GM19025 (cell line): Measurements from ENCODE around the gene RPL37A.
A peak's percentile ranks its signal among the peaks of the same experiment; 100 is the strongest.

Experiments
- ATAC-seq: cut with Tn5 transposase; IDR thresholded peaks from one replicate; pipeline ENCODE4 v1.9.1; 2021; ENCODE audit warnings: mild to moderate bottlenecking, low read depth, moderate library complexity; ENCODE audit not compliant: unreplicated experiment

RPL37A gene

DNA sequence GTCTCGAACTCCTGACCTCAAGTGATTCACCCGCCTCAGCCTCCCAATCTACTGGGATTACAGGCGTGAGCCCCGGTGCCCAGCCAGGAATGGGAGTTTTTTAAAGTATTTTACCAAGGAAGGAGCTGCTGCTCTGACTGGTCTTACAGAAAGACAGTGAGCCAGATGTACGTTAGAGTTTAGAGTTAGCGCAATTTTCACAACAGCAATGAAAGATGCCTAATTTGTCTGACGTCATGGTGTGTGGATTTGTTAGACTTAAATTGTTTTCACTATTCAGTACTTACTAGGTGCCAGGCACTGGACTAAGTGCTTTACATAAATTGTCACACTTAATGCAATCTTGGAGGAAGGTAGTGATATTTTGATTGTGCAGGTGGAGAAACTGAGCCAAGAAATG lies 12.4 kb upstream of the RPL37A start:
- ATAC-seq, result no peak

DNA sequence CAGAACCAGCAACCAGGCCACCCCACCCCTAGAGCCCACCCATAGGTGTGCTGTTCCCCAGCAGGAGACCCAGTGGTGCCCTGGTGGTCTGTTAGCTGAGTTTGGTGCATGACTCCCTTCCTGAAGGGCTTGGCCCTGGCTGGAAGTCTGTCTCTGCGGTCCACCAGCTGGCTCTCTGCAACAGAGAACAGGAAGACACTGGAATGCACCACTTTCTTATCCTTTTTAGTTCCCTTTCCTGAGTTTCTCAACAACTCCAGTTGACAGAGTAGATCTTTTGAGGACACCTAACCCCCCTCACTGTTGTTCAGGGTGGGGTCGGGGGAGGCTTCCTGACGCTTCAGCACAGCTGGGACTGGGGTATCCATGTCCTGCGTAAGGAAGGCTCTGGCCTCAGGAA lies 11.9 kb upstream of the RPL37A start:
- ATAC-seq, result no peak

DNA sequence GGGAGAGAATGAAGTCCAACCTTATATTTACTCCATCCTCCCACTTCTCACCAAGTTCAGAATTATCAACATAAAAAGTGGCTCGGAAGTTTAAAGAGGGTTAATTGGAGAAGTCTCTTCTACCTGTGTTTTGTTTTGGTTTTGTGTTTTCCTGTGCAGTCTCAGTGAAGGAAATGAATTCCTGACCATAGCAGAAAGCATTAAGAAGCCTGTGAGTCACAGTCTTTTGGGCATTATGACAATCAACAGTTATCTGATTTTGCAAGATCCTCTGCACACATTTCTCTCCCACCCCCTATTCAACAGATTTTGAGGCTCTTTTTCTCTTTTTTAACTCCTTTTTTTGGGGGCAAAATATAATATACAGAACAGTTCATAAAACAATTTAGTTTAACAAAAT lies 8.6 kb upstream of the RPL37A start:
- no peak for ATAC-seq

DNA sequence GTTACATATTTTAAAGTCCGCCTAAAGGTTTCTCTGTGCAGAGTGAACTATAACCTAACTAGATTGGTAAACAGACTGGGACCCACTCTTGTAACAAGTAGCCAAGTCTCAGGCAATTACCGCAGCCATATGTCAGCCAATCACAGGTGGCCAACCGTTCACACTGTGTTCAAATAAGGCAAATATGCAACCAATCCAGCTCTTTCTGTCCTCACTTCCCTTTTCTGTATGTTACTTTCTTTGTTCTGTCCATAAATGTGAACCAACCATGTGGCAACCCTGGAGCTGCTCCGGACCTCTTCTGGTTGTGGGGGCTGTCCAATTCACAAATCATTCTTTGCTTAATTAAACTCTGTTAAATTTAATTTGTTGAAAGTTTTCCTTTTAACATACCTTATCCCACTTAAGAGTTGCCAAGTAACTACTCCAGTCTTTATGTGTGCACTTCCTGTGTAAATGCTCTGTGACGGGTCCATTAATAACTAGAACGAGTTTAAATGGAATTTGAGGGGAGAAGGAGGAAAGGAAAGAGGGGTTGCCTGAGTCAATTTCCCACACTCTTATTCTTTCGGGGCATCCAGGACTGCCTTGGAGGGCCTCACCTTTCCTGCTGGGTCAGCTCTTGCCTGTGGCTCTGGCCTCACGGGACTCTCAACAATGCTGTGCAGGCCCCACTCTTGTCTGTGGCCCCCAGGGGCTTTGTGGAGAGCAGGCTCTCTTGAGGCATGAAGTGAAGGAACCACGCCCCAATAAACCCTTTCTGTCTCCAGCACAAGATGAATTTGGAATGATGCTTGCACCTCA lies 6.6 kb upstream of the RPL37A start:
- ATAC-seq, result peak; percentile 90

DNA sequence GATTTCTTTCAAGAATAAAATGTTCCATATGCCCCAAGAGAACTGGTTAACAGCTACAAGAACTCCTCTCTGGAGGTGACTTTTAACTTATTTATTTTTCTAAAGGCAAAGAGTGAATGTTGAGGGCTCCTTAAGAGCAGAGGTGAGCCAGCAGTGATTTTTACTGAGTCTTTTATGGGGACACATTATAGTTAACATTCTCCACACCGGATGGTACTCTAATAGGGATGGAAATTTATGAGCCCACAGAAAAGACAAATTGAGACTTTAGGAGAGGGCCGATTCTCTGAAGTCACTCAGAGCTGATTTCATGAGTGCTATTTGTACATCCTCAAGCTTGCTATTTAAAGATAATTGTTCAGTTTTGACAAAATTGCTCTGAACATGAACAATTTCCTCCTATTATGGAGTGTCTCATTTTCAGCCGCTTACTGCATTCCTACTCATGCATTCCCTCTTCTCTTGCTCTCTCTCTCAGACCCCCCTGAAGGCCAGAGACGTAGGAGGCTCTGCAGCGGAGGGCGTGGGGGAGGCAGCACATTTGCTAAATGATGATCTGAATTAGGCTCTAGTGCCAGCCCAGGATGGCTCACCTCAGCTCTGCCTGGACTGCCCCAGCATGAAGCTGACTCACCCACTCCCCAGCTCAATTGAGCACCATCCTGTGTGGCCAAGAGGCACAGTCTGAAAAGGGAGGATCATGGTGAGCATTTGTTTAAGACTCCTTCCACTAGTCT lies 5.9 kb upstream of the RPL37A start:
- no peak for ATAC-seq

DNA sequence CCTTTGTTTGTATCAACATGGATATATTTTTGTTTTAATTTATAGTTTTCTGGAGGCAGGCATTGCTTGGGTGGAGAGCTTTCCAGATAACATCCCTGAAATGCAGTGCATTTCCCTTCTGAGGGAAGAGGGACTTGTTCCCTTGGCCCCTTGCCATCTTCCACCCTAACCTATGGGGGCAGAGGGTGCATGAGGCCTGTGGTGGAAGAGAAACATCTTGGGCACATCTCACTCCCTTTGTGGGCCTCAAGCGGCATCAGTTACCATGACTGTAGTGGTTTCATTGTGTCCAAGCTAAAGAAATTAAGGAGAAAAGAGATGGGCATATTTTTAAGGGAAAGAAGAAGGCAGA lies 5.3 kb upstream of the RPL37A start:
- ATAC-seq, result no peak

DNA sequence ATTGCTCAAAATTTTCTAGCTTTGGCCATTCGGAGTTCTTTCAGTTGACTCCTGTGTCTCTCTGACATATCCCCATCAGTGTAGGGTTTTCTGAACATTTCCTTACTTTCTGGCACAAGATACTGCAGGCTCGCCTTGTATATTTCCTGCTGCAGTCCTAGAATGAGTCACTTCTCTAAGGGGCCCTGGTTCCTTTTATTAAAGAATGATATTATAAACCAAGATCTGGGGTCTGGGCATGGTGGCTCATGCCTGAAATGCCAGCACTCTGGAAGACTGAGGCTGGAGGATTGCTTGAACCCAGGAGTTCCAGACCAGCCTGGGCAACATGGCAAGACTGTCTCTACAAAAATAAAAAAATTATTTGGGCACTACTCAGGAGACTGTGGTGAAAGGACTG lies 3.0 kb upstream of the RPL37A start:
- ATAC-seq, result no peak

DNA sequence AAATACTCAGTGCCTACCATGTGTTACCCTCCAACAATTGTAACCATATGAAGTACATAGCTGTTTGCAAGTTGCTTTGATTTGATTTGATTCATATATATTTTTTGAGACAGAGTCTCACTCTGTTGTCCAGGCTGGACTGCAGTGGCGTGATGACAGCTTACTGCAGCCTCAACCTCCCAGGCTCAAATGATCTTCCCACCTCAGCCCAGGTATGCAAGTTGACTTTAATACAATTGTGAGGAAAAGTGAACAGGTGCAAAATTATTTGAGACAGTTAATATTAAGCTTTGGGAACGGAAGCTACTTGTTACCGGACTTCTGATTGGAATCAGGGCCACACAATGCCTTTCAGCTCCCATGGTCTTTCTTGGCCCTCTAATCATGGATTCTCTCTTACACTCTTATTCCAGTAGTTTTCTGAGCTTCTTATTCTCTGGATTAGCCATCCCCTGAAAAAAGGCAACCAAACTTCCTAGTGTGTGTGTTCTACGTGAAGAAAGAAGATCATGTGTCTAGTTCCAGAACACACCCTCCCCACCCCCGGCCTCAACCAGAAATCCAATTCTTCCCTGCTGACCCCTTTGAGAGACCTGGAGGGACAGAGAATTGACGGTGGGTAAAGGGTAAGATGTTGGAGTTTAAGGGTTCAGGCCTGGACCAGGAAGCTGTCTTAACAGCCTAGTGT lies 1.1 kb upstream of the RPL37A start:
- ATAC-seq, result no peak

DNA sequence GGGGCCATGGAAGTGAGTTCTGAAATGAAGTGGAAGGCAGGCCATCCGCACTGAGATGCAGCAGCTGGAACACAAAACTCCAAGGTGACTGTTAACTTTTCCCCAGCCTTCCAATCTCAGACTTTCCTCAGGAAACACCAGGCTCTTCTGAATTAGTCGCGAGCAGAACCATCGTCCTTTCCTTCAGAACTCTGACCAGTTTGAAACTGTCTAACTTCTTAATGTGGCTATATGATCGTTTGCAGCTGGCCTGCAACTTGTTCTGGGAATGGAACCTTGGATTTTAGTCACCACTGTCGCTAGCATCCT lies 620 bp upstream of the RPL37A start:
- ATAC-seq, result peak; percentile 3

DNA sequence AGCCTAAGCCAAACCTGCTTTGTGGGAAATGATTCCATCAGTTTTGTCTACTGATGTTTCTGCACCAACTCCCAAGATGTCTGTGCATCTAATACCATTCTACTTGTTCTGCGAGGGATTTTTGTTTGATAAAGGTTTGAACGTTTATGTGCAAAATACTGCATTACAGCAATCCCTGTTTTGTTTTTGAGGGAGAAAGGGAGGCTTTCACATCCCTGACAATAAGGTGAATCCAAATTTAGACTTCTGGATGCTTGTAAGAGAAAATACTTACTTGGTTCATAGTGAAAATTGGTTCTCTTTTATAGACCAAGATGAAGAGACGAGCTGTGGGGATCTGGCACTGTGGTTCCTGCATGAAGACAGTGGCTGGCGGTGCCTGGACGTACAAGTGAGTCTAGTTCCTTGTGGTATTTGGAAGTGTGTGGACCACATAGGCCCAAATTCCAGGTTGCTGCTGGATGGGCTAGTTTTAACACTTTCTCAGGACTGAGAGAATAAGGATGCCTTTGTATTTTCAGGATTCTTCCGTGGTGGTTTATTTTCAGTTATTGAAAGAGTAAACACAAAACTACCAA lies 1.1 kb downstream of the RPL37A start:
- no peak for ATAC-seq

DNA sequence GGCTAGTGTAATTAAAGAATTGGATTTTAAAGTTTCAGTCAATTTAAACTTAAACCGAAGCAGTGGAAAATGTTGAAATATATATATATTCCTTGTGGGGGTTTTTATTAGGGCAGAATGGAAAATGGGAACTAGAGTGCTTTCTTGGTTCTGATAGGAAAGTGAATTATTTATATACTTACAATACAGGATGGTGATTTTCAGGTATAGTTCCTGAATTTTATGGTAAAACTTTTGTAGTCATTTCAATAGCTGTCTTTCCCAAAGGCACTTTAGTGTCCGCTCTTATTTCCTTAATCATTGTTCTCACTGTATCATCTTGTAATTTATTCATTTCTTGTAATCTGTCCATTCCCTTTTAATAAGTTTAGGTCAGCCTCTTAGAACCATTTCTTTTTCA lies 1.9 kb downstream of the RPL37A start:
- no peak for ATAC-seq

DNA sequence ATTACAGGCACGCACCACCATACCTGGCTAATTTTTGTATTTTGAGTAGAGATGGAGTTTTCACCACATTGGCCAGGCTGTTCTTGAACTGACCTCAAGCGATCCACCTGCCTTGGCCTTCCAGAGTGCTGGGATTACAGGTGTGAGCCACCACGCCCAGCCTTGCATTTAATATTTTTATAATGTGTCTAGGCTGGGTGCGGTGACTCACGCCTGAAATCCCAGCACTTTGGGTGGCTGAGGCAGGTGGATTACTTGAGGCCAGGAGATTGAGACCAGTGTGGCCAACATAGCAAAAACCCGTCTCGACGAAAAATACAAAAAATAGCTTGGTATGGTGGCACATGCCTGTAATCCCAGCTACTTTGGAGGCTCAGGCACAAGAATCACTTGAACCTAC lies 3.2 kb downstream of the RPL37A start:
- ATAC-seq, result no peak

DNA sequence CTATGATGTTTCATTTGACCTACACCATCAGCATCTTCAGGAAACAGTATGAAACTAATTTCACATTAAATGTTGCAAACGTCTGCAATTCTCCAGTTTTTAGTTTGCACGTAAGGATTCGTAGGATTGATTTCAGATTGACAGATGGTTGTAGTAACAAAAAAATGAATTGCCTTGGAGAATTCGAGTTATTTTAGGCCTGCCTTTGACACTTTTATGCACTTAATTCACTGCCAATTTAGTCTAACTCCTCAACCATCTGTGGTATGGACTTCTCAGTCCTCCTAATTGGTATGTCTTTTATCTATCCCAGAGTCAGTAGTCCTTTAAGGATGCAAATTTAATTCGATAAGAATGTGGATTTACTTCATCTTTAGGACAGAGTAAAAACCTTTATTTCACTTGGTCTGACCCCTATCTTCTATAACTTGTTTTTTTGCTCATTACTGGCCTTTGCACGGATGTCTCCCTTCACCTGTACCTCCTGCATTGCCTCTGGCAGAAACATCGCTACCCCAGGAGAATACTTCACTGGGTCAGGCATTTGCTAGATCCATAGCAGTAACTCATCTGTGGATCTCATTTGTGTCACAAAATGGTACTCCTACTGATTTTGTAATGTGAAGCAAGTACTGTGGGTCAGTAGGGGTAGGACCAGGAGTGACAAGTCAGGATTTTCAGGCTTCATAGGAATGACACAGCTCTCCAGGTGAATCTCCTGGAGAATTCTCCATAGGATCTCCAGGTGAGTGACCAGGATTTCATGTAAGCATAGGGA lies 3.9 kb downstream of the RPL37A start:
- no peak for ATAC-seq

DNA sequence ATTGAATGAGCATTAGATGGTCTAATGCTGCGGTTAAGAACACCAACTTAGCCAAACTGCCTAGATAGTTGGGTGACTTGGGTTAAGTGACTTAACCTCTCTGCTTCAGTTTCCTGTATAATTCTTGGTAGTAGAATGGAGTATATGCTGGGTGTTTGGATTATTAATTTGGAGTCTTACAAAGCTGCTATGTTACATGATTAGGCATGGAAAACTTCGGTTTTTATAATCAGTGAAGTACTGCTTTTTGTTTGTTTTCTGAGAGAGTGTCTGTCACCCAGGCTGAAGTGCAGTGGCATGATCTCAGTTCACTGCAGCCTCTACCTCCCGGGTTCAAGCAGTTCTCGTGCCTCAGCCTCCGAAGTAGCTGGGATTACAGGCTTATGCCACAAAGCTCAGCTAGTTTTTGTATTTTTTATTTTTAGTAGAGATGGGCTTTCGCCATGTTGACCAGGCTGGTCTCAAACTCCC lies 4.5 kb downstream of the RPL37A start:
- ATAC-seq, result no peak

DNA sequence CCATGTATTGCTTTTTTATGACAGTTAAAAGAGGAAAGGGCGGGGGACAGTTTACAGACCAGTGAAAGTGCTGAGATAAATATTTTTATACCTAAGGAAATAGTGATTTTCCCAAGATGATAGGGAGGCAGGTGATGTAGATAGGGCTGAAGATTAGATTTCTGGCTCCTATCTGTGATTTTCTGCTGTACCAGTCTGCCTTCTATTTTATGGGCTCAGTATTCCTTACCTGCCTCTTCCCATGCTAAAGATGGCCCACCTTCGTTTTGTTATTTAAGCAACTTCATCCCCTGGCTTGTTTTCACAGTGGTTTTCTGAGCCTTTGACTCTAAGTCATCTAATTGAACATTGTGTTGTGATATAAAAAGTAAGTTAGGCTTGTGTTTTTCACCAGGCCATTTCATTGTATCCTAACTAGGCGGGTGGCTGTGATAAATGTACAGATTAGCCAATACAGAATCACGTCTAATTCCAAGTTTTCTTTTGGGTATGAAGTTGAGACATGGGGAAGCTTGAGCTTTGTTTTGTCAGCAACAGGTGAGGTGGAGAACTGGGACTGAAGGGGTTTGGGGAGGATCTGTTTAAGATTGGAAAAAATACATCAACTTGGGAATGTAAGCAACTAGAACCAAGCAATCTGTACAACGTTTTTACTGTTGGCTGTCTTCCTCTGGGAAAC lies 5.2 kb downstream of the RPL37A start:
- no peak for ATAC-seq

DNA sequence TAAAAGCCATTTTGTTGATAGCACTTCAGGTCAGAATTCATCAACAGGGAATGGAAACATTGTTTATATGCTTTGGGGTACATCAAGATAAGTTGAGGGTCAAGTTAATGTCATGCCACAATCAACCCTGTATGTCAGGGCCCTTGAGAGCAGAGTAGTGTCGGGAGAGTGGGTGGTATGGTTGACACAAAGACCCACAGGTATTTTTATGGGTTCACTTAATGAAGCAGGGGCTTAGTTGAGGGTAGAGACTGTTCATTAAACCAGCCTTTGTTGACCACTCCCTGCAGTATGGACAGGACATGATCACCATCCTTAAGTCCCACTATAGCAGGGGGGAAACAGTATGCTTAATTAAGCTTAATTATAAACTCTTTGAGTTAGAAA lies 5.7 kb downstream of the RPL37A start:
- no peak for ATAC-seq

DNA sequence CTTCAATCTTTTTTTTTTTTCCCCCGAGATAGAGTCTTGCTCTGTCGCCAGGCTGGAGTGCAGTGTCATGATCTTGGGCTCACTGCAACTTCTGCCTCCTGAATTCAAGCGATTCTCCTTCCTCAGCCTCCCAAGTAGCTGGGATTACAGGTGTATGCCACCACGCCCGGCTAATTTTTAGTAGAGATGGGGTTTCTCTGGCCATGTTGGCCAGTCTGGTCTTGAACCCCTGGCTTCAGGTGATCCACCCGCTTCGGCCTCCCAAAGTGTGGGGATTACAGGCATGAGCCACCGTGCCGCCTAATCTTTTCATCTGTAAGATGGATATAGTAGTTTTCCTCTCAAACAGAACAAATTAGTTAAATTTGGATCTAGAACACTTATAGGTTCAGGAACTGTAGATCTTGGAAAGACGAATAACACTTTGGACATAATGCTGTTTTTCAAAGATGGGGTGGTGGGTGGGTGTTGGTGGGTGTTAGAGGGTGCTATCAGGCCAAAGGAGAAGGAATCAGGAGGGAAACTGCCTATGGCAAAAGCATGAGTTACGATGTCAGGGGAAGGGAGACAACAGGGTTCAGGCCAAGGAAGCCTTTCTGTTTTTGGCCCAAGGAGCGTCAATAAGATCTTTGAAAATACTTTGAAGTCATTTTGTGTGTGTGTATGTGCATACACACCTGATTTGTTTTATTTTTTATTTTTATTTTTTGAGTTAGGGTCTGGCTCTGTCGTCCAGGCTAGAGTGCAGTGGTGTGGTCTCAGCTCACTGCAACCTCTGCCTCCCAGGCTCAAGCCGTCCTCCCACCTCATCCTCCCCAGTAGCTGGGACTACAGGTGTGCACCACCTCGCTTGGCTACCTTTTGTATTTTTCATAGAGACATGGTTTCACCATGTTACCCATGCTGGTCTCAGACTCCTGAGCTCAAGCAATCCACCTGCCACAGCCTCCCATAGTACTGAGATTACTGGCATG lies 6.8 kb downstream of the RPL37A start:
- ATAC-seq, result no peak

DNA sequence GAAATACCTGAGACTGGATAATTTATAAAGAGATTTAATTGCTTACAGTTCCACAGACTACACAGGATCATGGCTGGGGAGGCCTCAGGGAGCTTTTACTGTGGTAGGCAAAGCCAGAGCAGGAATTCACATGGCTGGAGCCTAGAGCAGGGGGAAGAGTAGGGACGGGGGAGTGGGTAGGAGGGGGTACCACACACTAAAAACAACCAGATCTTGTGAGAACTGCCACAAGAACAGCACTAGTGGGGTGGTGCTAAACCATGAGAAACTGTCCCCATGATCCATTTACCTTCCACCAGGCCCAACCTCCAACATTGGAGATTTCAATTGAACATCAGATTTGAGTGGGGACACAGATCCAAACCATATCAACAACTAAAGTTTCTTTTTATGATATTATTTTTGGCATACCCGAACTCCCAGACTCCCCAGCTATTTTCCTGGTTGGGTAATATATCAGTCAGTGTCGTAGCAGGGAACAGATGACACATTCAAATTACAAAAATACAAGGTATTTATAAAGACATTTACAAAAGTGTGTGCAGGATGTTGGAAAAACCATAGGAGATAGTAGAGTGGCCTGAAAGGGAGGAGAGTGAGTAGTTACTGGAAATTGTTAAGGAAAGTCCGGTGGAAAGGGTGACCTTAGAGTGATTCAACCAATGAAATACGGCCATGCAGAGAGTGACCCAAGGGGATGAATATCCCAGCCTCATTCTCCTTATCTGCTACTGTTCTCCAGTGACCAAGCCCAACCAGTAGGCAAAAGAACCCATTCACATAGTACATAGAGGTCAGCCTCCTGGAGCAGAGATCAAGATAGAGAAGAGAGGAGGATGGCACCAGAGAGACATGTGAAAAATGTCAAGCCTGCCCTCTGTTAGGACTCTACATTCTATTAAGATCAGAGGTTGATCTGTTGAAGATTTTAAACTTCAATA lies 8.8 kb downstream of the RPL37A start:
- no peak for ATAC-seq
